Measurements from ENCODE around the gene ZBTB17.

The ZBTB17 gene

DNA sequence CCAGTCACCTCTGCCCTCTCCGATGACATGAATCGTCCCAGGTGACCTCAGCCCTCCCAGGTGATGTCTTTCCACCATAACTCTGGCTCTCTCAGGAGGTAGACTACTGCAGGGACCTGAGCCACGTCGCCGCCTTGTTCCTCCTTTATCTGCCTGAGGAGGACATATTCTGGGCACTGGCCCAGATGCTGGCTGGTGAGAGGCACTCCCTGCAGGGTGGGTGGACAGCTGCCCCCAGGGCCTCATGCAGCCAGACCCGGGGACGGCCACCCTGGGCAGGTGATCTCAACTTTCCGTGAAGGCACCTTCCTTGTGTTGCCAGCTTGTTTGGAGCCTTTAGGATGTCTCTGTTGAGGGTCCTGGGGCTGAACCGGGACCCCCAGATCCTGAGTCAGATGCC is 13.9 kb upstream of the ZBTB17 start:
- TF ChIP-seq CREB1 (IDR thresholded peaks at IDR 0.05; ENCODE audit: low read depth) (no peak), TEAD4 (IDR thresholded peaks at IDR 0.05) (no peak), YY1 (IDR thresholded peaks at IDR 0.05; ENCODE audit: low read depth) (no peak), EGR1 (IDR thresholded peaks at IDR 0.05) (no peak), NFIC (IDR thresholded peaks at IDR 0.05) (no peak), TAF1 (IDR thresholded peaks at IDR 0.05; ENCODE audit: low read depth) (no peak), EP300 (IDR thresholded peaks at IDR 0.05; ENCODE audit: borderline replicate concordance) (no peak), TCF12 (IDR thresholded peaks at IDR 0.05; ENCODE audit: low read depth) (no peak), CEBPB (IDR thresholded peaks at IDR 0.05) (no peak)
- TF ChIP-seq, protein P1, sequence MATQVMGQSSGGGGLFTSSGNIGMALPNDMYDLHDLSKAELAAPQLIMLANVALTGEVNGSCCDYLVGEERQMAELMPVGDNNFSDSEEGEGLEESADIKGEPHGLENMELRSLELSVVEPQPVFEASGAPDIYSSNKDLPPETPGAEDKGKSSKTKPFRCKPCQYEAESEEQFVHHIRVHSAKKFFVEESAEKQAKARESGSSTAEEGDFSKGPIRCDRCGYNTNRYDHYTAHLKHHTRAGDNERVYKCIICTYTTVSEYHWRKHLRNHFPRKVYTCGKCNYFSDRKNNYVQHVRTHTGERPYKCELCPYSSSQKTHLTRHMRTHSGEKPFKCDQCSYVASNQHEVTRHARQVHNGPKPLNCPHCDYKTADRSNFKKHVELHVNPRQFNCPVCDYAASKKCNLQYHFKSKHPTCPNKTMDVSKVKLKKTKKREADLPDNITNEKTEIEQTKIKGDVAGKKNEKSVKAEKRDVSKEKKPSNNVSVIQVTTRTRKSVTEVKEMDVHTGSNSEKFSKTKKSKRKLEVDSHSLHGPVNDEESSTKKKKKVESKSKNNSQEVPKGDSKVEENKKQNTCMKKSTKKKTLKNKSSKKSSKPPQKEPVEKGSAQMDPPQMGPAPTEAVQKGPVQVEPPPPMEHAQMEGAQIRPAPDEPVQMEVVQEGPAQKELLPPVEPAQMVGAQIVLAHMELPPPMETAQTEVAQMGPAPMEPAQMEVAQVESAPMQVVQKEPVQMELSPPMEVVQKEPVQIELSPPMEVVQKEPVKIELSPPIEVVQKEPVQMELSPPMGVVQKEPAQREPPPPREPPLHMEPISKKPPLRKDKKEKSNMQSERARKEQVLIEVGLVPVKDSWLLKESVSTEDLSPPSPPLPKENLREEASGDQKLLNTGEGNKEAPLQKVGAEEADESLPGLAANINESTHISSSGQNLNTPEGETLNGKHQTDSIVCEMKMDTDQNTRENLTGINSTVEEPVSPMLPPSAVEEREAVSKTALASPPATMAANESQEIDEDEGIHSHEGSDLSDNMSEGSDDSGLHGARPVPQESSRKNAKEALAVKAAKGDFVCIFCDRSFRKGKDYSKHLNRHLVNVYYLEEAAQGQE (IDR thresholded peaks at IDR 0.05; ENCODE audit: low read depth) = no peak
- TF ChIP-seq, protein P2, sequence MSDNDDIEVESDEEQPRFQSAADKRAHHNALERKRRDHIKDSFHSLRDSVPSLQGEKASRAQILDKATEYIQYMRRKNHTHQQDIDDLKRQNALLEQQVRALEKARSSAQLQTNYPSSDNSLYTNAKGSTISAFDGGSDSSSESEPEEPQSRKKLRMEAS (IDR thresholded peaks at IDR 0.05) = no peak
- TF ChIP-seq, protein P3, sequence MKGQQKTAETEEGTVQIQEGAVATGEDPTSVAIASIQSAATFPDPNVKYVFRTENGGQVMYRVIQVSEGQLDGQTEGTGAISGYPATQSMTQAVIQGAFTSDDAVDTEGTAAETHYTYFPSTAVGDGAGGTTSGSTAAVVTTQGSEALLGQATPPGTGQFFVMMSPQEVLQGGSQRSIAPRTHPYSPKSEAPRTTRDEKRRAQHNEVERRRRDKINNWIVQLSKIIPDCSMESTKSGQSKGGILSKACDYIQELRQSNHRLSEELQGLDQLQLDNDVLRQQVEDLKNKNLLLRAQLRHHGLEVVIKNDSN (IDR thresholded peaks at IDR 0.05) = no peak

DNA sequence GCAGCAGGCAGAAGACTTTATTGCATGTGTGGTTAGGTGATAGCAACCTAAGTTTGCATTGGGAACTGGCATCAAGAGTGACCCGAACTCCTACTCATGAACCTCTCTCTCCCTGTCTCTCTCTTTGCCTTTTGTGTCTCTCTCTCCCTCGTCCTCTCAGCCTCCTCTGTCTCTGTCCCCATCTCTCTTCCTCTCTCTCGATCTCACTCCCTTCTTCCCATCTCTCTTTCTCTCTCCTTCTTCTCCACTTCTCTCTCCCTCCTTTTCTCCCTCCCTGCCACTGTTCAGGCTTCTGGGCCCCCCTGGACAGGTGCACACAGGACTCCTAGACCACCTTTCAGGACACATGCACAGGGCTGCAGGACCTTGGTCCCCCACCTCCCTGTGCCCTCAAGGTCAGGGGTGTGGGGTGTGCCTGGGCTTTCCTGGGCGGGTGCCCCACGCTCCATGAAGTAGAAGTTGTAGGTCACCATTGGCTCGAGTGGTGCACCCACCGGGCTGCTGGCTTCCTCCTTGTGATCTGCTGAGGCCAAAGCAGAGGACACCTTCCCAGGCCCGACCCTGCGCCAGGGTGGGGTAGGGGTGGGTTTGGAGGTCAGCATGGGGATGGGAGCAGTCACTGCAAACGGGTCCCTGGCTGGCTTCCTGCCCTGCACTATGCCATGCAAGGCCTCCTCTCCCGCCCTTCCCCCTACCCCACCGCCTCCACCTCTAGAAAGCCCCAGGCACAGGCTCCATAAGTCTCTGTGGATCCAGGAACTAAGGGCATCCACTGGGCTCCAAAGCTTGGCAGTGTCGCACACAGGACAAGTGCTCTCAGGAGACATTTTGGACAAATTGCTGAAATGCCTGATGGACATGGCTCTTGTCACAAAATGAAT is 13.2 kb upstream of the ZBTB17 start:
- TF ChIP-seq, protein P2 (IDR thresholded peaks at IDR 0.05) = no peak
- TF ChIP-seq RAD21 (IDR thresholded peaks at IDR 0.05; ENCODE audit: low read depth) = no peak
- no peak for TF ChIP-seq ZBTB7A (IDR thresholded peaks at IDR 0.05; ENCODE audit: low read depth)
- no peak for TF ChIP-seq NFIC (IDR thresholded peaks at IDR 0.05)
- no peak for TF ChIP-seq CREB1 (IDR thresholded peaks at IDR 0.05; ENCODE audit: low read depth)
- TF ChIP-seq, protein P1 (IDR thresholded peaks at IDR 0.05; ENCODE audit: low read depth) = no peak
- no peak for TF ChIP-seq YY1 (IDR thresholded peaks at IDR 0.05; ENCODE audit: low read depth)
- no peak for TF ChIP-seq CEBPB (IDR thresholded peaks at IDR 0.05)
- no peak for TF ChIP-seq TAF1 (IDR thresholded peaks at IDR 0.05; ENCODE audit: low read depth)
- no peak for TF ChIP-seq TEAD4 (IDR thresholded peaks at IDR 0.05)
- no peak for TF ChIP-seq EGR1 (IDR thresholded peaks at IDR 0.05)

DNA sequence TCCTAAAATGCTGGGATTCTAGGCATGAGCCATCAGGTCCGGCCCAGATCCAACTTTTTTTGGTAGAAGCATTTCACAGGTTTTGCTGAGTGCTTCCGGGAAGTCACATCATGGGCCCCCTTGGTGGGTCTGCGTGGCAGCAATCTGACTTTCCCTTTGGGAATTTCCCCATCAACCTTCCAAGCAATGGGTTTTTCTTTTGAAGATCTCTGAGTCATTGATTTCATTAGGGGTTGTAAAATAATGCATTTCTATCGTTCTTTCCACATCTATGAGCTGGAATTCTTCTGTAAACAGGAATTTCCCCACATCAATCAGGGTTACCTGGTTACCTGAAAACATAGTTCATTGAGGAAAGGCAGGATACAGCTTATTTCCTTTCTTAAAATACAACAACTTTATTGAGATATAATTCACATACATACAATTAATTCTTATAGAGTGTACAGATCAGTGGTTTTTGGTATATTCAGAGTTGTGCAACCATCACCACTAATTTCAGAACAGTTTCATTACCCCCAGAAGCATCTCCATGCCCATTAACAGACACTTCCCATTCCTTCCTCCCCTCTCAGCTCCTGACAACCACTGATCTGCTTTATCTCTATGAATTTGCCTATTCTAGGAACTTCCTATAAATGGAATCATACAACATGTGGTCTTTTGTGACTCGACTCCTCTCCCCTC is 9.9 kb upstream of the ZBTB17 start:
- no peak for TF ChIP-seq EP300 (IDR thresholded peaks at IDR 0.05; ENCODE audit: borderline replicate concordance)
- no peak for TF ChIP-seq CEBPB (IDR thresholded peaks at IDR 0.05)
- no peak for TF ChIP-seq YY1 (IDR thresholded peaks at IDR 0.05; ENCODE audit: low read depth)
- TF ChIP-seq TAF1 (IDR thresholded peaks at IDR 0.05; ENCODE audit: low read depth) = no peak
- TF ChIP-seq TEAD4 (IDR thresholded peaks at IDR 0.05) = no peak
- TF ChIP-seq FOXM1 (IDR thresholded peaks at IDR 0.05; ENCODE audit: borderline replicate concordance, low read depth) = no peak
- TF ChIP-seq, protein P3 (IDR thresholded peaks at IDR 0.05) = no peak
- no peak for TF ChIP-seq NFIC (IDR thresholded peaks at IDR 0.05)
- no peak for TF ChIP-seq TCF12 (IDR thresholded peaks at IDR 0.05; ENCODE audit: low read depth)
- no peak for TF ChIP-seq CREB1 (IDR thresholded peaks at IDR 0.05; ENCODE audit: low read depth)
- TF ChIP-seq, protein P1 (IDR thresholded peaks at IDR 0.05; ENCODE audit: low read depth) = no peak
- no peak for TF ChIP-seq EGR1 (IDR thresholded peaks at IDR 0.05)
- TF ChIP-seq, protein P2 (IDR thresholded peaks at IDR 0.05) = no peak
- no peak for TF ChIP-seq ZBTB7A (IDR thresholded peaks at IDR 0.05; ENCODE audit: low read depth)
- no peak for TF ChIP-seq RAD21 (IDR thresholded peaks at IDR 0.05; ENCODE audit: low read depth)

All from Ishikawa (cell line).